Measurements from ENCODE around the gene TMEM63C. TPM values are rescaled to one million over a fixed set of nuclear protein-coding genes. Genes with fewer than 3 reads are reported as not detected.

Gene TMEM63C
- total RNA-seq, 1 donor from 2014 or later = 1.1 TPM

DNA sequence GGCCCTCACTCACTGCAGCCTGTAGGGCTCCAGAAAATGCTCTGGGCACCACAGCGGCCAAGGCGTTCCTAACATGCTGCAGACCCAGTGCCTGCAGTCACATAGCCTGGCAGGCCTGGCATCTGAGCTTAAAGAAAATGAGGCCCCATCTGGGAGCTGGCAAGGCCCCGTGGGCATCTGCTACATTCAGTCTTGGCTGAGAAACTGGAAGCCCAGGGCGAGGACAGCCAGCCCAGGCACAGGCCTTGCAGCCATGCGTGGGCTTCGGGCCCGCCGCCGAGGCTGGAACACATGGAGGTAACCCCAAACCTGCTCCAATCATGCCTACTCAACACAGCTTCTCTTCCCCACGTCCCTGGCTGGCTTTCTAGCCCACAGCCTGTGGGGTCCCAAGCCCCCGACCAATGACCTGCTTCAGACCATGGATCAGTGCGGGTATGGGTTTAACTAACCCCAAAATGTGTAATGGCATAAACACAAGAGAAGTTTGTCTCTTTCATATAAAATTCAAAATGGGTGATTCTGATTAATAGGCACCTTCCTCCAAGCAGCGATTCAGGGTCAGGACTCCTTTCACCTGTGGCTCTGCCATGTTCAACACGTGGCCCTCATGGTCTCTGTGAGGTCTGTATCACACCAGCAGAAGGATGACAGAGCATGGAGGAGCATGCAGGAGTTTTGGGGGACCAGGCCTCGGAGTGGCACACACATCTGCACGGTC lies 83.0 kb downstream of the TMEM63C start:
- TF ChIP-seq, protein P1, sequence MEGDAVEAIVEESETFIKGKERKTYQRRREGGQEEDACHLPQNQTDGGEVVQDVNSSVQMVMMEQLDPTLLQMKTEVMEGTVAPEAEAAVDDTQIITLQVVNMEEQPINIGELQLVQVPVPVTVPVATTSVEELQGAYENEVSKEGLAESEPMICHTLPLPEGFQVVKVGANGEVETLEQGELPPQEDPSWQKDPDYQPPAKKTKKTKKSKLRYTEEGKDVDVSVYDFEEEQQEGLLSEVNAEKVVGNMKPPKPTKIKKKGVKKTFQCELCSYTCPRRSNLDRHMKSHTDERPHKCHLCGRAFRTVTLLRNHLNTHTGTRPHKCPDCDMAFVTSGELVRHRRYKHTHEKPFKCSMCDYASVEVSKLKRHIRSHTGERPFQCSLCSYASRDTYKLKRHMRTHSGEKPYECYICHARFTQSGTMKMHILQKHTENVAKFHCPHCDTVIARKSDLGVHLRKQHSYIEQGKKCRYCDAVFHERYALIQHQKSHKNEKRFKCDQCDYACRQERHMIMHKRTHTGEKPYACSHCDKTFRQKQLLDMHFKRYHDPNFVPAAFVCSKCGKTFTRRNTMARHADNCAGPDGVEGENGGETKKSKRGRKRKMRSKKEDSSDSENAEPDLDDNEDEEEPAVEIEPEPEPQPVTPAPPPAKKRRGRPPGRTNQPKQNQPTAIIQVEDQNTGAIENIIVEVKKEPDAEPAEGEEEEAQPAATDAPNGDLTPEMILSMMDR (IDR thresholded peaks at IDR 0.05; ENCODE audit: insufficient read depth, low read length, poor library complexity, severe bottlenecking) = no peak
- H3K27me3 ChIP-seq (ENCODE audit: control insufficient read depth, insufficient read depth, low read length) = peaks cover 25% of the 10 kb centered on the region
- no peak overlapping the region for H3K4me3 ChIP-seq (ENCODE audit: low read depth, low read length)
- H3K36me3 ChIP-seq (ENCODE audit: control insufficient read depth, insufficient read depth, low read length) = no peaks in the 10 kb centered on the region
- no peak for DNase-seq (ENCODE audit: low read depth)

DNA sequence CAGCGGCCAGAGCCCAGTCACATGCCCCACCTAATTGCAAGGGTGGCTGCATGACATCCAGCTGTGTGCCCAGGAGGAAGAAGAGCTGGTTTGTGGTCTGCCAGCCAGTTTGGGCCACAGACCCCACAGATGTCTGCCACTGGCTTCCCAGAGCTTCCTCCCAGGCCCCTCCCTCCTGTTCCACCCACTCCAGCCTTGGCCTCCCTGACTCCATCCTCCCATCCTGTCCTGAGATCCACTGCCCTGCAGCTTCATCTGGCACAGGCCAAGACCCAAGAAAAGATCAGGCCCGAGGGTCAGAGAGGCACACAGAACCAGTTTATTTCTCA lies 83.6 kb downstream of the TMEM63C start:
- DNase-seq (ENCODE audit: low read depth) = no peak
- TF ChIP-seq, protein P1 (IDR thresholded peaks at IDR 0.05; ENCODE audit: insufficient read depth, low read length, poor library complexity, severe bottlenecking) = no peak
- no peak overlapping the region for H3K4me3 ChIP-seq (ENCODE audit: low read depth, low read length)
- no peaks in the 10 kb centered on the region for H3K36me3 ChIP-seq (ENCODE audit: control insufficient read depth, insufficient read depth, low read length)
- peaks cover 26% of the 10 kb centered on the region for H3K27me3 ChIP-seq (ENCODE audit: control insufficient read depth, insufficient read depth, low read length)

DNA sequence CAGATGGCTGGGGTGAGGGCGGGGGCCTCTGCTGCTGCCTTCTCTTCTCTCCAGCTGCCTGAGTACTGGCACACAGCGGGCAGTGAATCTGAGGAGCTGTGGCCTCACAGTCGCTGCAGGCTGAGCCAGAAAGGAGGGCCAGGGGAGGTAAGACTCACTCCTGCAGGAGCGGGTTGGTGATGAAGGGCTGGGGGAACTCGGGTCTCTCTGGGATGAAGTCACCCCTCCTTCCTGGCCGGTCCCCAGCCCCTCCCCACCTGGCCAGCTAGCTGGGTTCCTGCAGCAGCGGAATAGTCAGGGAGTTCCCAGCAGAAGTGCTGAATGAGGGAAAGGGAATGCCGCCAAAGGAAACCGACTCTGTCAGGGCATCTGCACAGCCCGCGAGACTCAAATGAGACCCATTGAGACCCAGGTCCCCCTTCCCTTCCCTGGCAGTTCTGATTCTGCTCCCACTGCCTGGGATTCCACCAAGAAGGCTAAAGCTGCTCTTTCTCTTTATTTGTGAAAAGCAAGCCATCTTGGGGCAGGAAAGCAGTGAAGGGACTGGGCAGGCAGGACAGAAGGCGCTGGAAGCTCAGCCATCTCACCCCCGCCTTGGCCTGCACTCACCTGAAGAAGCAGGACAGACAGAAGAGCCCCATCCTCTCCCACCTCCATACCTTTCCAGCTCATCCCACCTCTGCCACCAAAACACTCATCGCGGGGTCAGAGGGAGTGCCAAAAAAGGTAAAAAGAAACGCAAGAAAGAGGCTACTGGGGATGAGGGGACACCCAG lies 84.2 kb downstream of the TMEM63C start:
- no peak for DNase-seq (ENCODE audit: low read depth)

DNA sequence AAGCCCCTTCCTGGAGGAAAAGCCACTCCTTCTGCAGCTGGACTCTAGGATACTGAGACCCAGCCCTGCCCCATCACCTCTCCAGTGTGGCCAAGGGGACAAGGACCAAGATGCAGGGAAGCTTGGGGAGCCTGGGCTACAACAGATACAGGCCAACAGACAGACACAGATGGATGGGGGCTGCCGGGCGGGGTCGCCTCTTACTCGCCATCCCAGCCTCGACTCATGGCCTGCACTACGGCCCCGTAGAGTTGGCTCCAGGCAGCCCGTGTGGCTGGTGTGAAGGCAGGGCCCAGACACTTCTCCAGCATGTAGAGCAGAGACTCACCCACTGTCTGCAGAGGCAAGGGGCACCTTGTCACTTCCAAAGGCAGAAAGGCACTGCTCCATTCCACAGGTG lies 84.7 kb downstream of the TMEM63C start:
- TF ChIP-seq, protein P1 (IDR thresholded peaks at IDR 0.05; ENCODE audit: insufficient read depth, low read length, poor library complexity, severe bottlenecking) = no peak
- H3K27me3 ChIP-seq (ENCODE audit: control insufficient read depth, insufficient read depth, low read length) = peaks cover 36% of the 10 kb centered on the region

More for the DNA sequence above, 84.2 kb downstream of the TMEM63C start:
- no peaks in the 10 kb centered on the region for H3K36me3 ChIP-seq (ENCODE audit: control insufficient read depth, insufficient read depth, low read length)
- TF ChIP-seq, protein P1 (IDR thresholded peaks at IDR 0.05; ENCODE audit: insufficient read depth, low read length, poor library complexity, severe bottlenecking) = no peak
- no peak overlapping the region for H3K4me3 ChIP-seq (ENCODE audit: low read depth, low read length)
- peaks cover 30% of the 10 kb centered on the region for H3K27me3 ChIP-seq (ENCODE audit: control insufficient read depth, insufficient read depth, low read length)

DNA sequence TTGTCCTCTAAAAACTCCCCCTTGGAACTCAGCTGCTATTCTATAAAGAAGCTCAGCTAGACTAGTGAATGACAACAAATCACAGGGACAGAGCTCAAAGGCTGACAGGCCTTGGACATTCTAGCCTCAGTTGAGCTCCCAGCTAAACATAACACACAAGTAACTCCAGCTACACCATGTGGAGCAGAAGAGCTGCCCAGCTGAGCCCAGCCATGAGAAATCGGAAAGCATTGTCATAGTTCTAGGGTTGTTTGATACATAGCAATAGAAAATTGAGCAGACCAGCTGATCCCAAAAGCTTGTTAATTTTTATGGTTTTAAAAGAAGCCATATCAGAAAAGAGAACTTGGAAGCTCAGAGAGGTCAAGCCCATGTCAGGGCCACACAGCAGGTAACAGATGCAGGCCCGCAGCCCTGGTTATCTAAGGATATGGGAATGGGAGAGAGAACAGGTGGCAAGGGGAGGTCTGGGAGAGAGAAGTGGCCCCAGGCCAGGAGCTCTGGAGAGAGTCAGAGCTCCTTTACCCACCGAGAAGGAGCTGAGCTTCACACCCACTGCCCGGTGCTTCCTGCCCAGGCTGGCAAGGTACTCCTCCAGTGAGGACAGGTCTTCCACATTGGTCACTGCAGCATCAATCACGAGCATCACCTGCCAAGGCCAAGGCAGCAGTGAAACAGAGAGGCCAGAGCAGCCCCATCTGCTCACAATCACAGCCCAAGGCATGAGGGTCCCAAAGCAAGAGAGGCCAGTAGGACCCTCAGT lies 86.5 kb downstream of the TMEM63C start:
- Histone ChIP-seq H3K4me3 (ENCODE audit: low read depth, low read length) (no peak overlapping the region), H3K27me3 (ENCODE audit: control insufficient read depth, insufficient read depth, low read length) (peaks cover 38% of the 10 kb centered on the region), H3K36me3 (ENCODE audit: control insufficient read depth, insufficient read depth, low read length) (no peaks in the 10 kb centered on the region)
- TF ChIP-seq, protein P1 (IDR thresholded peaks at IDR 0.05; ENCODE audit: insufficient read depth, low read length, poor library complexity, severe bottlenecking) = no peak
- DNase-seq (ENCODE audit: low read depth) = no peak

More for the DNA sequence above, 84.7 kb downstream of the TMEM63C start:
- DNase-seq (ENCODE audit: low read depth) = no peak
- Histone ChIP-seq H3K4me3 (ENCODE audit: low read depth, low read length) (no peak overlapping the region), H3K36me3 (ENCODE audit: control insufficient read depth, insufficient read depth, low read length) (no peaks in the 10 kb centered on the region)
